GM19397 (cell line): ENCODE results near the gene POLD1.
"Not testable (repeated sequence)": the region's sequence is repeated elsewhere in the genome, so short reads cannot be mapped to it uniquely, and the experiment has no call there.

Experiments used
- ATAC-seq: cut with Tn5 transposase; IDR thresholded peaks from one replicate; pipeline ENCODE4 v1.9.1; 2021; ENCODE audit warnings: mild to moderate bottlenecking, moderate library complexity; ENCODE audit not compliant: unreplicated experiment

The POLD1 gene

DNA sequence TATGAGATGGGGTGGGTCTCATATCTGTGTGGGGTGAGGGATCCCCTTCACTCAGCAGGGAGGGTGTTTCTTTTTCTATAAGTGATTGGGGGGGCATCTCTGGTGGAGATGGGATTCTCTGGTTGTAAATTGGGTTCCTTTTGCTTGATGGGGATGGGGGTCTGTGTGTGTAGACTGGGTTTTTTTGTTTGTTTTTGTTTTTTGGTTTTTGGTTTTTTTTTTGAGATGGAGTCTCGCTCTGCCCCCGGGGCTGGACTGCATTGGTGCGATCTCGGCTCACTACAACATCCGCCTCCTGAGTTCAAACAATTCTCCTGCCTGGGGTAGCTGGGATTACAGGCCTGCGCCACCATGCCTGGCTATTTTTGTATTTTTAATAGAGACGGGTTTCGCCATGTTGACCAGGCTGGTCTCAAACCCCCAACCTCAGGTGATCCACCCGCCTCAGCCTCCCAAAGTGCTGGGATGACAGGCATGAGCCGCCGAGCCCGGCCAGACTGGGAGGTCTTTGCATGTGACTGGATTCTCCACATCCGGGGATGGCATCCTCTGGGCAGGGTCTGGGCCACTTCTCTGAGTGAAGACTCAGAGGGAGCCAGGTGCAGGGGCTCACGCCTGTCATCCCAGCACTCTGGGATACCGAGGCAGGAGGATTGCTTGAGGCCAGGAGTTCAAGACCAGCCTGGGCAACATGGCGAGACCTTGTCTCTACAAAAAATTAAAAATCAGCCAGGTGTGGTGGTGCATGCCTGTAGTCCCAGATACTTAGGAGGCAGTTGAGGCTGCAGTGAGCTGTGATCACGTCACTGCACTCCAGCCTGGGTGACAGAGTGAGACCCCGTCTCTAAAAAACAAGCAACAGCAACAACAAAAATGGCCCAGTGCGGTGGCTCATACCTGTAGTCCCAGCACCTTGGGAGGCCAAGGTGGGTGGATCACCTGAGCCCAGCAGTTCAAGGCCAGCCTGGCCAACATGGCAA lies 49.3 kb downstream of the POLD1 start:
- no peak for ATAC-seq

- ATAC-seq: no peak
Measured at GRCh38 chr19:50434525-50434924, 50.4 kb downstream of the POLD1 start.

- no peak for ATAC-seq
Measured at GRCh38 chr19:50435221-50435620, 51.1 kb downstream of the POLD1 start.

DNA sequence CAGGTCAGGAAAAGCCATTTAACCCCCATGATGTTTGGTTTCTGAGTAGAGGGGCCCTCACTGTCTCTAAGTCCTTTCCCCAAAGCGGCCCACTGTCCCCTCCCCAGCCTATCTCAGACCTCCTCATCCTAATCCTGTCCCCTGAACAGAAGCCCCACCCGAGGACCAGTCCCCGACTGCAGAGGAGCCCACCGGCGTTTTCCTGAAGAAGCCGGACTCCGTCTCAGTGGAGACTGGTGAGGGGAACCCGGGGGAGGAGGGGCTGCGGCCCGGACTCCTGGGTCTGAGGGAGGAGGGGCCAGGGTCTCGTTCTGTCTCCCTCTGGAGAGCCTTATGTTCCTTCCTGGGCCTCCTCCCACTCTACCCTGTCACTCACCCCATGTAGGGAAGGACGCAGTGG lies 51.5 kb downstream of the POLD1 start:
- ATAC-seq: no peak

DNA sequence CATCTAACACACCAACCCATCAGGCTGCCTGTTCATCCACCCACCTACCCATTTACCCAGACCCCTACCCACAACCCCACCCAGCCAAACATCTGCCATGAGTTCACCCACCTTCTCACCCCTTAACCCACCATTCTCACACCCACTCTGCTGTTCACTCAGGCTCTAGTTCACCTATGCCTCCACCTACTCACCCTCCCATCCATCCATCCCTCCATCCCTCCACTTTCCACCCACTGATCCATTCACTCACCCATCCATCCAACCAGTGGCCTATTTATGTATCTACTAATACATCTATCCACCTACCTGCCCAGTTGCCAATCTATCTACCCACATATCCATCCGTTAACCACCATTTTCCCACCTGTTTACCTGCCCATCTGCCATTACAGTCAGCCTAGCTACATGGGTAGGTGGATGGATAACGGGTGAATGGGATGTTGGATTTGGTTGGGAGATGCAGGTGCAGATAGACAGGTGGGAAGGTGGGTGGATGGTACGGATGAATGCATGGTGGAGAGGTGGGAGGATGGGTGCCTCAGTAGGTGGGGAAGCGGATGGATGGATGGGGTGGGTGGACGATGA lies 53.8 kb downstream of the POLD1 start:
- no peak for ATAC-seq

DNA sequence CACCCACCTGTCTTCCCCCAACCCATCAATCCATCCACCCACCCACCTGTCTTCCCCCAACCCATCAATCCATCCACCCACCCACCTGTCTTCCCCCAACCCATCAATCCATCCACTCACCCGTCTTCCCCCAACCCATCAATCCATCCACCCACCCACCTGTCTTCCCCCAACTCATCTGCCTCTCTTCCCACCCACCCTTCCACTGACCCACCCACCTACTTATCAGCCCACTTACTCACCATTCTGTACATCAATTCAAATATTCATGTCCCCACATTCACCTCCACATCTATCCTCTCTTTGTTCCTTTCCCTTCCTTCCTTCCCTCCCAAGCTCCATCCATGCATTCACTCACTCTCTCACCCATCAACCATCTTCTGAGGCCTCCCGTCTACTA lies 55.0 kb downstream of the POLD1 start:
- ATAC-seq: not testable (repeated sequence)

DNA sequence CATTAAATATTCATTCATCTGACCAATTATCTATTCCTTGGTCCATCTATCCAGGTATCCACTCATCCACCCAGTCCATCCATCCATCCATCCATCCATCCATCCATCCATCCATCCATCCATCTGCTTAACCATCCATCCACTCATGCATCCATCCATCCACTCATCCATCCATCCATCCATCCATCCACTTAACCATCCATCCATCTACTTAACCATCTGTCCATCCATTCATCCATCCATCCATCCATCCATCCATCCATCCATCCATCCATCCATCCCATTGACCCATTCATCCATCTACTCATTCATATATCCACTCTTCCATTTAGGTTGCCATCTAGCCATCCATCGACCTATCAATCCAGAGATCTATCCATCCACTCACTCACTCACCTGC lies 59.9 kb downstream of the POLD1 start:
- ATAC-seq: no peak

DNA sequence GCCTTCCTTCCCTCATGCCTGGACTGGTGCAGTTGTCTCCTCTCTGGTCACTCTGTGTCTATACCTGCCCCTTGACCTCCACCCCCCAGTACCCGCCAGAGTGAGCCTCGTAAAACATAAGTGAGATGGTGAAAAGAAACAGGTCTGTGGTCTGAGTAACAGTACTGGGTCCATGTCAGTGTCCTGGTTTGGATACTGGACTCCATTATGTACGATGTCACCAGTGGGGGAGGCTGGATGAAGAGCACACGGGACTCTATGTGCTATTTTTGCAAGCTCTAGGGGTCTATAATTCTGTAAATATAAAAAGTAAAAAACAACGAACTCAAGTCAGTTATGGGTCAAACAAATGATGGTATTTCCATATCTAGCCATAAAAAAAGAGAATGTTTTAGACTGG lies 62.9 kb downstream of the POLD1 start:
- no peak for ATAC-seq

DNA sequence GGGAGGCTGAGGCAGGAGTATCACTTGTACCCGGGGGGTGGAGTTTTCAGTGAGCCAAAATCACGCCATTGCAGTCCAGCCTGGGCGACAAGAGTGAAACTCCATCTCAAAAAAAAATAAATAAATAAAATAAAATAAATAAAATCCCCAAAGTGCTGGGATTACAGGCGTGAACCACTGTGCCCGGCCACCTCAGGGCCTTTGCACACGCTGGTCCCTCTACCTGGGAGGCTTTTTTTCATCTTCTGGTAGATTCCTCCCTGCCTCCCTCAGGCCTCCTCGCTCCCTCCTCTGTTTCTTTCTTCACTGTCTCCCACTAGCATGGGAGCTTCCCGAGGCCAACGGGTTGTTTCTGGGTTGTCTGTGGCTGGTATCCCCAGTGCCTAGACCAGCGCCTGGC lies 63.6 kb downstream of the POLD1 start:
- no peak for ATAC-seq

DNA sequence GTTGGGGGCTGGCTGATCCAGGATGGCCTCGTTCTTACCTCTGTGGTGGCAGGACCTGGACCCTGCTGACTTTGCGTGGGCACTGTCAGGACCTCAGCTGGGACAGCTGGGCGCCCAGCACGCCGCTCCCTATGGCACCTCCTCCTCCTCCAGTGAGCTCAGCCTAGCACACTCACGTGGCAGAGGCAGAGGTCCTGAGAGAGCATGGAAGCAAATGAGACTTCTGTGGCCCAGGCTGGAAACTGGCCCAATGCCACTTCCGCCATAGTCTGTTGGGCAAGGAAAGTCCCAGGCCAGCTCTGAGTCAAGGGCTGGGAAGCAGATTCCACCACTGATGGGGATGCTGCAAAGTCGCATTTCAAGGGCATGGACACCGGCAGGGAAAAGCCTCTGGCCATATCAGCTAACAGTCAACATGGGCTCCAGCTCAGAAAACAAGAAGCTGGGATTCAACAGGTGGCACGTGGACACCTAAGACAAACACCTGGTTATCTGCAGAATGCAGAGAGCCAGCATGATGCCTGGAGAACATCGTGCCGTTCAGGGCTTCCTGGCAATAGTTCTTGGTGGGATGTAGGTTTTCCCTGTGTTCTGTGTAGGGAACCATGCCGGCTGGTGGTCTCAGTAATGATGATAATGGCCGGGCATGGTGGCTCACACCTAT lies 65.2 kb downstream of the POLD1 start:
- ATAC-seq: no peak

GRCh38 chr19:50450369-50451222 lies 66.4 kb downstream of the POLD1 start:
- ATAC-seq: no peak

DNA sequence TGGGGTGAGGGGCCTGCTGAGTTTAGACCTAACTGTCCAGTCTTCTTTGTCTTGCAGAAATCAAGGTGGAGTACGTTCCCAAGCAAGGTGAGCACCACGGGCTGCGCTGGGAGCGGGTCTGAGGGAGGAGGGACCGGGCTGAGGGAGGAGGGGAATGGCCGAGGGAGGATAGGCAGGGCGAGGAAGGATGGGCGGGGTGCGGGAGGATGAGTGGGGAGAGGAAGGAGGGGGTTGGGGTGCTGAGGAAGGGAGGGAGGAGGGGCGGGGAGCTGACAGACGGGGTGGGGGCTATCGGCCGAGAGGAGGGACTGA lies 67.0 kb downstream of the POLD1 start:
- no peak for ATAC-seq

DNA sequence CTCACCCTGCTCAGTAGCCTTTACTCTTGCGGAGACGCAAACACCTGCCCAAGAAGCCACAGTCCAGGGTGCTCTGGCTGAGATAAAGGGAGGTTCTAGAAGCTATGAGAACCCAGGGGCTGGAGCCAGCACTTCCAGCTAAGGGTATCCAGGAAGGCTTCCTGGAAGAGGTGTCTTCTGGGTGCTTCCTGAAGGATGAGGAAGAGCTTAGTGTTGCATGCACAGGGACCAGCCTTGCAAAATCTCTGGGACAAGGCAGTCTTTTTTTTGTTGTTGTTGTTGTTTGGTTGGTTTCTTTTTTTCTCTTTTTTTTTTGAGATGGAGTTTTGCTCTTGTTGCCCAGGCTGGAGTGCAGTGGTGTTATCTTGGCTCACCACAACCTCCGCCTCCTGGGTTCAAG lies 69.1 kb downstream of the POLD1 start:
- no peak for ATAC-seq

DNA sequence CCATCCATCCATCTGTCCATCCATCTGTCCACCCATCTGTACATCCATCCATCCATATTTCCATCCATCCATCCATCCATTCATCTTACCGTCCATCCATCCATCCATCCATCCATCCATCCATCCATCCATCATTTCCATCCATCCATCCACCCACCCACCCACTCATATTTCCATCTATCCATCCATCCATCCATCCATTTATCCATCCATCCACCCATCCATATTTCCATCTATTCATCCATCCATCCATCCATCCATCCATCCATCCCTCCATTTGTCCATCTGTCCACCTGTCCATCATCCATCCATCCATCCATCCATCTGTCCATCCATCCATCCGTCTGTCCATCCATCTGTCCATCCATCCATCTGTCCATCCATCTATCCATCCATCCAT lies 71.8 kb downstream of the POLD1 start:
- ATAC-seq: no peak

DNA sequence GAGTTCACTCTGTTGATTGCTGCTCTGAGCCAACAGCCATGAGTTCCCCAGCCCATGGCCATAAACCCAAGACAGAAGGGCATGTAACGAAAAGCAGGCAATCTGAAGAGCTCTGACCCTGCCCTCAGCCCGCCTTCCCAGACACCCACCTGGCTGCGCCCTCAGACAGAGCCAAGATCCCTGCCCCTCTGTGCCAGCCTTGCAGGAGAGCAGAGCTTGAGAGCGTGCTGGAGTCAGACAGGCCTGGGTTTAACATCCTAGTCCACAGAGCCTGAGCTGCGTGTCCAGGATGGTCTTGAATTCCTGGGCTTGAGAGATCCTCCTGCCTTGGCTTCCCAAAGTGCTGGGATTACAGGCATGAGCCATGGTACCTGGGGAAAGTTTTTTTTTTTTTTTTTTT lies 73.2 kb downstream of the POLD1 start:
- no peak for ATAC-seq

DNA sequence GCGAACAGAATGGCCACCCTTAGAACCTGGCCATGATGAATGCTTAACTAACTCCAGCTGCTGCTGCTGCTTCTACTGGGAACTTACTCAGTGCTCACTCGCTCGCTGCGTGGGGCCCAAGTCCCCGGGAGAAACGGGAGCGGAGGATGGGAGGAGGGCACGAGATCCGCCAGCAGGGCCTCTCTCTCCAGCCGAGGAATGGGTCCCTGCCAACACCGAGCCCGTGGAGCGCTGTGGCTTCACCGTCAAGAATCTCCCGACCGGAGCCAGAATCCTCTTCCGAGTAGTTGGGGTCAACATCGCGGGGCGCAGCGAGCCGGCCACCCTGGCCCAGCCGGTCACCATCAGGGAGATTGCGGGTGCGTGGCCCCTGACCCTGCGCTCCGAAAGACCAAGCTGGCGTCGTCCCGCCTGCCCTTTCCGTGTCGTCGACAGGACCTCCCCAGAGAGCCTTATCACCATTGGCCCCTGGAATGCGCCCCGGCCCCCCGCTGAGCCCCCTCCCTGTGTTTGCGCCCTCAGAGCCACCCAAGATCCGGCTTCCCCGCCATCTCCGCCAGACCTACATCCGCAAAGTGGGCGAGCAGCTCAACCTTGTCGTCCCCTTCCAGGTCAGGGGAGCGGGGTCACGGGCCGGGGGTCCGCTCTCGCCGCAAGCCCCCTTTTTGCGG lies 74.4 kb downstream of the POLD1 start:
- ATAC-seq: no peak

- ATAC-seq: no peak
Measured at GRCh38 chr19:50459067-50459456, 74.9 kb downstream of the POLD1 start.

- no peak for ATAC-seq
Measured at GRCh38 chr19:50459638-50460037, 75.5 kb downstream of the POLD1 start.

- ATAC-seq: peak; percentile 64
Measured at GRCh38 chr19:50460161-50460765, 76.1 kb downstream of the POLD1 start.
